ENCODE results near the gene DPT. TPM values are rescaled to one million over a fixed set of nuclear protein-coding genes. Genes with fewer than 3 reads are reported as not detected.

DPT gene
- polyA plus RNA-seq, 1 donor (not counting 4 experiments of a cell fraction or from before 2014, with no cell fraction given), result not detected

DNA sequence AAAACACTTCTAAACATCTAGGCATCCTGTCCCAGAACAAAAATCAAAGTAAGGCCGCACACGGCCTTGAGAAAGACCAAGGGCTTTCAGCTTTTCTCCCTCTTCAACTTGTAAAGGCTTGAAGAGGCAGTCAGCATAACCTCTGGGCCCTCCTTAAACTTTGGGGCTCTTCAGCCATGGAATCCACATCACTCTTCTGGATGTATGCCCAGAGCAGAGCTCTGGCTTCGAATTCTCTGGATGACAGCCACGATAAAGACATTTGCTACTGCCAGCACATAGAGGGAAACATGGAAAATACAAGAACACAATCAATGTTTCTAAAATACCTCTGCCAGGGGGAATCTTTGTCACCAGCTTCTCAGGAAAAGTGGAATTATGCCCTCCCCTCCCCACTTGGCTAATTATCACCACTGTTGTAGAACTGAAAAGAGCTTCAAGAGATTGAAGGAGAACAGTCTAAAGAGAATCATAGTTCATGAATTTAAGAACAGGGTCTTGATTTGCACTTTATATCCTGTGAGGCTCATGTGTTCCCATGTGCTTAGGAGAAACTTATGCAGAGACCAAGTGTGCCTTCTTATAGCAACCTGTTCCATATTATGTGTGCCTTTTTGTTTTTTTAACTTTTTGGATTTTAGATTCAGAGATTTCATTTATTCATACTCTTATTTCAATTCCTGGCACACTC, 39.0 kb upstream of the DPT start:
- H3K9me1 ChIP-seq (ENCODE audit: control insufficient read depth, extremely low read depth, insufficient read depth, low read length), result no peaks in the 10 kb centered on the region
- no peaks in the 10 kb centered on the region for H3K9me3 ChIP-seq (ENCODE audit: control insufficient read depth, low read depth, low read length)
- no peak overlapping the region for H3K27ac ChIP-seq (ENCODE audit: control insufficient read depth, insufficient read depth, low read length)
- no peaks in the 10 kb centered on the region for H3K79me2 ChIP-seq (ENCODE audit: control insufficient read depth, insufficient read depth, low read length)
- H3K9ac ChIP-seq (ENCODE audit: control insufficient read depth, extremely low read depth, insufficient read depth, low read length), result no peak overlapping the region
- H2AFZ ChIP-seq (ENCODE audit: control insufficient read depth, low read length), result no peak overlapping the region
- dilution Hi-C loops (cut with MboI; ENCODE audit: extremely low pct_ligation_motif_present, low sequenced_read_pairs), result no loop called here
- no peak for TF ChIP-seq EZH2 (IDR thresholded peaks at IDR 0.05; ENCODE audit: low read length)
- TF ChIP-seq, protein P1, sequence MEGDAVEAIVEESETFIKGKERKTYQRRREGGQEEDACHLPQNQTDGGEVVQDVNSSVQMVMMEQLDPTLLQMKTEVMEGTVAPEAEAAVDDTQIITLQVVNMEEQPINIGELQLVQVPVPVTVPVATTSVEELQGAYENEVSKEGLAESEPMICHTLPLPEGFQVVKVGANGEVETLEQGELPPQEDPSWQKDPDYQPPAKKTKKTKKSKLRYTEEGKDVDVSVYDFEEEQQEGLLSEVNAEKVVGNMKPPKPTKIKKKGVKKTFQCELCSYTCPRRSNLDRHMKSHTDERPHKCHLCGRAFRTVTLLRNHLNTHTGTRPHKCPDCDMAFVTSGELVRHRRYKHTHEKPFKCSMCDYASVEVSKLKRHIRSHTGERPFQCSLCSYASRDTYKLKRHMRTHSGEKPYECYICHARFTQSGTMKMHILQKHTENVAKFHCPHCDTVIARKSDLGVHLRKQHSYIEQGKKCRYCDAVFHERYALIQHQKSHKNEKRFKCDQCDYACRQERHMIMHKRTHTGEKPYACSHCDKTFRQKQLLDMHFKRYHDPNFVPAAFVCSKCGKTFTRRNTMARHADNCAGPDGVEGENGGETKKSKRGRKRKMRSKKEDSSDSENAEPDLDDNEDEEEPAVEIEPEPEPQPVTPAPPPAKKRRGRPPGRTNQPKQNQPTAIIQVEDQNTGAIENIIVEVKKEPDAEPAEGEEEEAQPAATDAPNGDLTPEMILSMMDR (optimal IDR thresholded peaks at IDR 0.05 in 1 of 3, IDR thresholded peaks at IDR 0.05 in 1 of 3, conservative IDR thresholded peaks at IDR 0.05 in 1 of 3; ENCODE audit: extremely low read depth in 1 of 3, insufficient read depth in 2 of 3, low read length in 3 of 3), result no peak
- FAIRE-seq, result peak; percentile 73
- no peak for DNase-seq (ENCODE audit: low read depth, low spot score)
- no peaks in the 10 kb centered on the region for H3K36me3 ChIP-seq (ENCODE audit: control insufficient read depth in 2 of 2, extremely low read depth in 1 of 2, insufficient read depth in 2 of 2, low read length in 2 of 2)
- H4K20me1 ChIP-seq (ENCODE audit: control insufficient read depth, extremely low read depth, insufficient read depth, low read length), result no peaks in the 10 kb centered on the region
- no peak overlapping the region for H3K4me3 ChIP-seq (ENCODE audit: control insufficient read depth in 2 of 3, extremely low read depth in 1 of 3, insufficient read depth in 2 of 3, low read depth in 1 of 3, low read length in 3 of 3)
- H3K4me2 ChIP-seq (ENCODE audit: control insufficient read depth, extremely low read depth, insufficient read depth, low read depth, low read length), result peak overlapping the region; percentile 6
- H3K4me1 ChIP-seq (ENCODE audit: control insufficient read depth, extremely low read depth, insufficient read depth, low read length), result peaks cover 18% of the 10 kb centered on the region
- H3K27me3 ChIP-seq (ENCODE audit: control insufficient read depth, extremely low read depth, insufficient read depth, low read length), result no peaks in the 10 kb centered on the region

GRCh38 chr1:168766568-168766967, 37.6 kb upstream of the DPT start:
- TF ChIP-seq, protein P1 (optimal IDR thresholded peaks at IDR 0.05 in 1 of 3, IDR thresholded peaks at IDR 0.05 in 1 of 3, conservative IDR thresholded peaks at IDR 0.05 in 1 of 3; ENCODE audit: extremely low read depth in 1 of 3, insufficient read depth in 2 of 3, low read length in 3 of 3), result no peak
- TF ChIP-seq EZH2 (IDR thresholded peaks at IDR 0.05; ENCODE audit: low read length), result no peak
- no peak overlapping the region for H3K27ac ChIP-seq (ENCODE audit: control insufficient read depth, insufficient read depth, low read length)
- H3K79me2 ChIP-seq (ENCODE audit: control insufficient read depth, insufficient read depth, low read length), result no peaks in the 10 kb centered on the region
- no peaks in the 10 kb centered on the region for H3K9me3 ChIP-seq (ENCODE audit: control insufficient read depth, low read depth, low read length)
- dilution Hi-C loops (cut with MboI; ENCODE audit: extremely low pct_ligation_motif_present, low sequenced_read_pairs), result no loop called here
- no peak for DNase-seq (ENCODE audit: low read depth, low spot score)
- peaks cover 23% of the 10 kb centered on the region for H3K4me1 ChIP-seq (ENCODE audit: control insufficient read depth, extremely low read depth, insufficient read depth, low read length)
- no peak overlapping the region for H3K4me2 ChIP-seq (ENCODE audit: control insufficient read depth, extremely low read depth, insufficient read depth, low read depth, low read length)
- no peak overlapping the region for H2AFZ ChIP-seq (ENCODE audit: control insufficient read depth, low read length)
- no peaks in the 10 kb centered on the region for H4K20me1 ChIP-seq (ENCODE audit: control insufficient read depth, extremely low read depth, insufficient read depth, low read length)
- H3K27me3 ChIP-seq (ENCODE audit: control insufficient read depth, extremely low read depth, insufficient read depth, low read length), result no peaks in the 10 kb centered on the region
- no peaks in the 10 kb centered on the region for H3K36me3 ChIP-seq (ENCODE audit: control insufficient read depth in 2 of 2, extremely low read depth in 1 of 2, insufficient read depth in 2 of 2, low read length in 2 of 2)
- no peaks in the 10 kb centered on the region for H3K9me1 ChIP-seq (ENCODE audit: control insufficient read depth, extremely low read depth, insufficient read depth, low read length)
- H3K4me3 ChIP-seq (ENCODE audit: control insufficient read depth in 2 of 3, extremely low read depth in 1 of 3, insufficient read depth in 2 of 3, low read depth in 1 of 3, low read length in 3 of 3), result no peak overlapping the region
- FAIRE-seq, result no peak
- H3K9ac ChIP-seq (ENCODE audit: control insufficient read depth, extremely low read depth, insufficient read depth, low read length), result no peak overlapping the region

All from keratinocyte (primary cell).